ENCODE data around the gene CACNG8.

CACNG8 gene

DNA sequence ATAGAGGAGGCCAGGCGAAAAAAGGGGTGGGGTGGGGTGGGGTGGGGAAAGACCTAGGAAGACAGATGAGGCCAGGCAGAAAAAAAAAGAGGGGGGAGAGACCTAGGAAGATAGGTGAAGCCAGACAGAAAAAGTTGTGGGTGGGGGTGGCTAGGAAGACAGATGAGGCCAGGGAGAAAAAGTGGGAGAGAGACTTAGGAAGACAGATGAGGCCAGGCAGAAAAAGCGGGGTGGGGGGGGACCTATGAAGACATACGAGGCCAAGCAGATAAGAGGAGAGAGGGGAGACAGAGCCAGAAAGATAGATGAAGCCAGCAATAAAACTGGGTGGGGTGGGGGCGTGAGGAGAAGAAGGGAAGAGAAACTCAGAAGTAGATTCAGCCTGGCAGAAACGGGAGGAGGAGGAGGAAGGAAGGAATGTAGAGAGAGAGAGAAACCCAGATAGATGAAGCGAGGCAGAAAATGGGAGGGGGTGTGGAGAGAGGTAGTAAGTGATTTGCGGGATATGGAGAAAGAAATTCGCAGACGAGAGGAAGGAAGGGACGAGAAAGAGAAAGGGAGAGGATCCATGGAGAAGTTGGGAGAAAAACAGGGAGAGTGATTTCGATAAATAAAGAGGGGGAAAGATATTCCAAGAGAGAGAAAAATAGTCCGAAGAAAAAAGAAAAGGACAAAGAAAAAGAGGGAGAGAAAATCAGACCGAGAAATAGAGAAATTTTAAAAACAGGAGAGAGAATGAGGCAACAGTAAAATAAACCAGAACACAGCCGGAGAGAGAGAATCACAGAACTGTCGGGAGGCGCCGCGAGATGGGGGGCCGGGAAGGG lies 16.5 kb downstream of the CACNG8 start:
- peaks cover 21 to 24% of the 10 kb centered on the region in 2 donors for H3K4me1 Mint-ChIP-seq
- ATAC-seq (replicated peaks) (no peak), DNase-seq (no peak)
- peaks cover 16 to 20% of the 10 kb centered on the region in 2 donors for H3K9me3 Mint-ChIP-seq
- H3K36me3 Mint-ChIP-seq: peaks cover 4 to 18% of the 10 kb centered on the region in 2 donors
- peak overlapping the region; percentile 12 to 49 for H3K4me3 Mint-ChIP-seq
- peaks cover 59 to 63% of the 10 kb centered on the region in 2 donors for H3K27me3 Mint-ChIP-seq
- H3K27ac Mint-ChIP-seq: no peak overlapping the region

DNA sequence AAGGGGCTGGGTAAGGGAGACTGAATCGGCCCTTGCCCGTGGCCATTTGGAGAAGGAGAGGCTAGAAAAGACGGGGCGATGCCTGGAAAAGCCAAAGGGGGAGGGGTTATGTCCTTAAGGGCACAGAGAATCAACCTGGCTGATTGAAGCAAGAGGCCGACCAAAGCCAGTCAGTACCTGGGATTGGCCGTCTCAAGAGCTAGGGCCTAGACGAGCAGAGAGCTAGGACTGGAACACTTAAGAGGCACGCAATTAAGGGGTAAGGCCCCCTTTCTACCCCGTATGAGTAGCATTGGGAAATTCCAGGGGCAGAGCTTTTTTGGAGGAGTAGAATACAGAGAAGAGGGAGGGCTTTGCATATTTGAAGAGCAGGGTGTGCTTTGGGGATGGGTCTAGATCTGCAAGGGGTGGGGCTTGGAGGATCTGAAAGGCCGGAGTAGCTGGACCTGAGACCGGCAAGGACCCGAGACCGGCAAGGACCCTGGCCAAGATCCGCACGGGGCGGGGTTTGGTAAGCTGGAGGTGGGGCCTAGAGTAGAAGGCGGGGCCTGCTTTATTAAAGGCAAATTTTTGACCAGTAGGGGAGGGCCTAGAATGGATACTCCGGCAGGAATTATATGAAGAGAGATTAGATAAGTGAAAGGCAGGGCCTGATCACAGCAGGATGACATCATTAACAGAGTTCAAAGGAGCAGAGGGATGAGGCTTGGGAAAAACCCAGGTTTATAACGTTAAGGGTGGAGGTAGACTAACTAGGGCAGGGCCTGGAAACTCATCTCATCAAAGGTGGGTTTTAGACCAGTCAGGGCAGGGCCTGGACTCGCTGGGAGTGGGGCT lies 18.0 kb downstream of the CACNG8 start:
- DNase-seq: no peak
- Mint-ChIP-seq H3K27me3 (peaks cover 55 to 61% of the 10 kb centered on the region in 2 donors), H3K4me1 (peaks cover 21 to 24% of the 10 kb centered on the region in 2 donors), H3K4me3 (peak overlapping the region; percentile 46 to 50), H3K36me3 (peaks cover 4 to 18% of the 10 kb centered on the region in 2 donors), H3K9me3 (peaks cover 16 to 20% of the 10 kb centered on the region in 2 donors), H3K27ac (peak overlapping the region; percentile 80)
- no peak for ATAC-seq (replicated peaks)

DNA sequence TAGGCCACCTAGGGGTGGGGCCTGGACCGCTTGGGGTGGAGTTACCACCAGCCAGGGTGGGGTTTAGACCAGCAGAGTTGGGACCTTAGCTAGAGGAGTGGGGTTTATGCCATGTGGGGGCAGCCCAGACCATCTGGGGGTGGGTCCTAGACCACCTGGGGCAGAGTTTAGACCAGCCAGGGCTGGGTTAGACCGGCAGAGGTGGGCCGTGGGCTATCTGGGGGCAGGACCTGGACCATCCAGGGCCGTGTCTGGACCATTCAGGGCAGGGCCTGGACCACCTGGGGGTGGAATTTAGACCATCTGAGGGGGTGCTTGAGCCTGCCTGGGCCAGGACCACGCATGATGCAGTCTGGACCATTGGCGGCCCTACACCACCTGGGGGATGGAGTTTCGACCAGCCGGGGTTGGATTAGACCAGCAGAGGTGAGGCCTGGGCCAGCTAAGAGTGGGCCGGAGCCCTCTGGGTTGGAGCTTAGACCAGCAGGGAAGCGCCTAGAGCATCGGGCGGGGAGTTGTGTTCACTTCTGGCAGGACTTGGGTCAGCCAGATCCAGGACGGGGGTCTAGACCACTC lies 18.7 kb downstream of the CACNG8 start:
- H3K36me3 Mint-ChIP-seq: peaks cover 4 to 18% of the 10 kb centered on the region in 2 donors
- DNase-seq (no peak), ATAC-seq (replicated peaks) (no peak)
- no peak overlapping the region for H3K27ac Mint-ChIP-seq
- H3K9me3 Mint-ChIP-seq: peaks cover 16 to 20% of the 10 kb centered on the region in 2 donors
- peak overlapping the region; percentile 30 to 38 for H3K4me3 Mint-ChIP-seq
- H3K4me1 Mint-ChIP-seq: peaks cover 21 to 24% of the 10 kb centered on the region in 2 donors
- peaks cover 49 to 54% of the 10 kb centered on the region in 2 donors for H3K27me3 Mint-ChIP-seq

DNA sequence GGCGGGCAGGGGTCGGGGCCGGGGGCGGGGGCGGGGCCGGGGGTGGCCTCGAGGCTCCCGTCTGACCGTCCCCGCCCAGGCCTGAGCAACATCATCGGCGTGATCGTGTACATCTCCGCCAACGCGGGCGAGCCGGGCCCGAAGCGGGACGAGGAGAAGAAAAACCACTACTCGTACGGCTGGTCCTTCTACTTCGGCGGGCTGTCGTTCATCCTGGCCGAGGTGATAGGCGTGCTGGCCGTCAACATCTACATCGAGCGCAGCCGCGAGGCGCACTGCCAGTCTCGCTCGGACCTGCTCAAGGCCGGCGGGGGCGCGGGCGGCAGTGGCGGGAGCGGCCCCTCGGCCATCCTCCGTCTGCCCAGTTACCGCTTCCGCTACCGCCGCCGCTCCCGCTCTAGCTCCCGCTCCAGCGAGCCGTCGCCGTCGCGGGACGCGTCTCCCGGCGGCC lies 19.3 kb downstream of the CACNG8 start:
- H3K27me3 Mint-ChIP-seq: peaks cover 43 to 48% of the 10 kb centered on the region in 2 donors
- H3K9me3 Mint-ChIP-seq: peaks cover 14 to 20% of the 10 kb centered on the region in 2 donors
- H3K36me3 Mint-ChIP-seq: peaks cover 4 to 18% of the 10 kb centered on the region in 2 donors
- no peak for DNase-seq
- peak overlapping the region in 1 of 2 donors; percentile 38 for H3K4me3 Mint-ChIP-seq
- H3K27ac Mint-ChIP-seq: no peak overlapping the region
- no peak for ATAC-seq (replicated peaks)
- H3K4me1 Mint-ChIP-seq: peaks cover 21 to 24% of the 10 kb centered on the region in 2 donors

DNA sequence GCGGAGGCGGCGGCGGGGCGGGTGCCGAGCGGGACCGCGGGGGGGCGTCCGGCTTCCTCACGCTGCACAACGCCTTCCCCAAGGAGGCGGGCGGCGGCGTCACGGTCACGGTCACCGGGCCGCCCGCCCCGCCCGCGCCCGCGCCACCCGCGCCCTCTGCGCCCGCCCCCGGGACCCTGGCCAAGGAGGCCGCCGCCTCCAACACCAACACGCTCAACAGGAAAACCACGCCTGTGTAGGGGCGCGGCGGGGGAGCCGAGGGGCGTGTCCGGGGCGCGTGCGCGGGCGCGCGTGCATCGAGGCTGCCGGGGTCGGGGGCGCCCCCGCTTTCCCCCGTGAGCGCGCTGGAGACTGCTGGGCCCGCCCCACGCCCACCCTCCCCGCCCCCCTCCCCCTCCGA lies 19.9 kb downstream of the CACNG8 start:
- DNase-seq: no peak
- ATAC-seq (replicated peaks): no peak

DNA sequence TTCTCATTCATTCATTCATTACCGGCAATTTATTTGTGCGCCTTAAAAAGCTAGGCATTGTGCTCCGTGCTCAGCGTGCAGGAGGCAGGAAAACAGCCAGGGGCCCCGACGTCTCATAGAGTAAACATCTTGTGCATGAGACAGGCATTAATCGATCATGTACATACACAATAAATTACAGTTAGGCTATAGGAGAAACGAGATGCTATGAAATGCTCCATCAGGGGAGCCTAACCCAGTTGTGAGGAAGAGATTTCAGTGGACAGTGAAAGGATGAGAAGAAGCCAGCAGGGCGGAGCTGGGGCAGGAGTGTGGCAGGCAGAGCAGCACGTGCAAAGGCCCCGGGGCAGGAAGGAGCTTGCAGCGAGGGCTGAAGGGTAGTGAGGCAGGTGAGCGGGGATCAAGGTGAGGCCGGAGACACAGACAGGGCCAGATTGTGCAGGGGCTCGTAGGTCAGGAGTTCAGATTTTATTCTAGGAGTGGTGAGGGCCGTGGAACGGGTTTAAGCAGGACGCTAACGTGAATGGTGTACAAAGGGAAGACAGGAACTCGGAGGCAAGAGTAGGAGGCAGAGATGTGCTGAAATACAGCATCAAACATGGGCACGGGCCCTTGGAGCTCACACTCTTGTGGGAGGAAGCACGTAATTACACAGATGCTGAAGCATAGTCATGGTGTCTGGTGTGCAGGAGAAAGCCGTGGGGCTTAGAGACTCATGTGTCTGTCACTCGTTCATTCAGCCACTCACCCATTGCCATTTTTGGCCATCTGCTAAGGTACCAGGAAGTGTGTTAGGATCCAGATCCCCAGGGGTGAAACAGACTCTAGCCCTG lies 20.9 kb downstream of the CACNG8 start:
- H3K27ac Mint-ChIP-seq: no peak overlapping the region
- no peak for ATAC-seq (replicated peaks)

More for the DNA sequence above, 19.9 kb downstream of the CACNG8 start:
- Mint-ChIP-seq H3K27ac (no peak overlapping the region), H3K4me1 (peaks cover 18 to 24% of the 10 kb centered on the region in 2 donors), H3K4me3 (no peak overlapping the region), H3K27me3 (peaks cover 37 to 42% of the 10 kb centered on the region in 2 donors), H3K9me3 (peaks cover 12 to 20% of the 10 kb centered on the region in 2 donors), H3K36me3 (peaks cover 4 to 18% of the 10 kb centered on the region in 2 donors)

DNA sequence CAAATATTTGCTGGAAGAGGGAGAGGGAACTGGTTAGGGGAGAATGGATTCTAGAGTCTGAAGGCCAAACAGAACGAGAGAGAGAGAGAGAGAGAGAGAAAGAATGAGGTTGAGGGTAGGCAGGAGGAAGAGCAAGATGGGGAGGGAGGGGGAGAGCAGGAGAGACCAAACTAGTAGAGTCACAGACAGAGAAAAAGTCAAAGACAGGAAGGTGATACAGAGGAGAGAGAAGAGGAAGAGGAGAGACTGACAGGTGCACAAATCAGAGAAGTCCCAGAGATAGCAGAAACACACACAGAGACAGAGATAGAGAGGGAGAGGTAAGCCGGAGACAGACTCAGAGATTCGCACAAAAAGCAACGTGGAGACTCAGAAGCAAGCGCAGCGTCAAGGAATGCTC lies 23.1 kb downstream of the CACNG8 start:
- DNase-seq: no peak
- no peak overlapping the region for H3K4me3 Mint-ChIP-seq
- H3K9me3 Mint-ChIP-seq: peaks cover 2 to 3% of the 10 kb centered on the region in 2 donors
- peaks cover 3 to 4% of the 10 kb centered on the region in 2 donors for H3K4me1 Mint-ChIP-seq
- H3K36me3 Mint-ChIP-seq: peaks cover 0 to 3% of the 10 kb centered on the region in 2 donors
- no peak for ATAC-seq (replicated peaks)
- no peak overlapping the region for H3K27ac Mint-ChIP-seq
- peaks cover 16 to 18% of the 10 kb centered on the region in 2 donors for H3K27me3 Mint-ChIP-seq

More for the DNA sequence above, 20.9 kb downstream of the CACNG8 start:
- H3K4me1 Mint-ChIP-seq: peaks cover 15 to 24% of the 10 kb centered on the region in 2 donors
- DNase-seq: no peak
- peaks cover 4 to 18% of the 10 kb centered on the region in 2 donors for H3K36me3 Mint-ChIP-seq
- H3K9me3 Mint-ChIP-seq: peaks cover 12 to 20% of the 10 kb centered on the region in 2 donors
- H3K27me3 Mint-ChIP-seq: peaks cover 31% of the 10 kb centered on the region in 2 donors
- no peak overlapping the region for H3K4me3 Mint-ChIP-seq

DNA sequence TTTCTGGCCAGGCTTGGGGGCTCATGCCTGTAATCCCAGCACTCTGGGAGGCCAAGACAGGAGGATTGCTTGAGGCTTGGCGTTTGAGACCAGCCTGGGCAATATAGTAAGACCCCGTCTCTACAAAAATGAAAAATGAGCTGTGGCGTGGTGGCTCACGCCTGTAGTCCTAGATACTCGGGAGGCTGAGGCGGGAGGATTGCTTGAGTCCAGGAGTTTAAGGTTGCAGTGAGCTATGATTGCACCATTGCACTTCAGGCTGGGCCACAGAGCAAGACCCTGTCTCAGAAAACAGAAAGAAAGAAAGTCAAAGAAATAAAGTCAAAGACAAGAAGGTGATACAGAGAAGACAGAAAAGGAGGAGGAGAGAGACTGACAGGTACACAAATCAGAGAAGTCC lies 26.2 kb downstream of the CACNG8 start:
- H3K27ac Mint-ChIP-seq: no peak overlapping the region
- H3K36me3 Mint-ChIP-seq: no peaks in the 10 kb centered on the region
- peaks cover 7 to 8% of the 10 kb centered on the region in 2 donors for H3K4me1 Mint-ChIP-seq
- ATAC-seq (replicated peaks) (no peak), DNase-seq (no peak)
- no peak overlapping the region for H3K4me3 Mint-ChIP-seq
- H3K9me3 Mint-ChIP-seq: no peaks in the 10 kb centered on the region
- H3K27me3 Mint-ChIP-seq: peaks cover 26 to 27% of the 10 kb centered on the region in 2 donors

DNA sequence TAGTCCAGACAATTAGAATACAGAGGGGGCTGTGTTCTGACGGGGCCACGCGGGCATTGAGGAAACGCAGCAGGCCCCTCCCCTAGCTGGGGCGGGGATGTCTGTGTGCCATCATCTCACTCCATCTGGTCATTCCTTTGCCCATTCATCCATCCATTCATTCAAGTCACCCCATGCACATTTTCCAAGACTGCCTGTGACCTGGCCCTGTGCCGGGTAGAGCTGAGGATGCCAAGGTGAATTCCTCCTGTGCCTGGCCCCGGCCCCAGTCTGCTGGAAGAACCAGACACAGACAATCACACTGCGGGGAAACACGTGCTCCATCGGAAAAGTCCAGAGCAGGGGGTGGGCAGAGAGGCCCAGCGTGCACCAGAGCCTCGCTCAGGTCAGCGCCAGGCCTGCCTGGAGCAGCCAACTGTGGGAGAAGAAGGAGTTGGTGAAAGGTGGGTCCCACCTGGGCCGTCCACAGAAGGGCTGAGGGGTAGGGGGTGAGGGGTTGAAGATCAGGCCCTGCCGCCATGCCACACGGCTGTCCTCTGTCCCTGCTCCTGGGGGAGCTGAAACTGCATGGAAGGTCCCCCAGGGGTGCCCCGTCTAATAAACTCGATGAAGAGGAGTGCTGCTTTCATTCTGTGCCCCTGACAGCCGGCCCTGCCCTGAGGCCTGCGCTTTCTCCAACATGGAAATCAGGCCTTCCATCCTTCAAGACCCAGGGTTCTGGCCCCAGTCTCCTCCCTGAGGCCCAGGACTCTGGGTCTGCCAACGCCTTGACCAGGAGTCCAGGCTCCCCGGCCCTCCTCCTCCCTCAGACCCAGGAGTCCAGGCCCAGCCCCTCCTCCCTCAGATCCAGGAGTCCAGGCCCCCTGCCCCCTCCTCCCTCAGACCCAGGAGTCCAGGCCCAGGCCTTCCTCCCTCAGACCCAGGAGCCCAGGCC lies 27.1 kb downstream of the CACNG8 start:
- no peaks in the 10 kb centered on the region for H3K36me3 Mint-ChIP-seq

DNA sequence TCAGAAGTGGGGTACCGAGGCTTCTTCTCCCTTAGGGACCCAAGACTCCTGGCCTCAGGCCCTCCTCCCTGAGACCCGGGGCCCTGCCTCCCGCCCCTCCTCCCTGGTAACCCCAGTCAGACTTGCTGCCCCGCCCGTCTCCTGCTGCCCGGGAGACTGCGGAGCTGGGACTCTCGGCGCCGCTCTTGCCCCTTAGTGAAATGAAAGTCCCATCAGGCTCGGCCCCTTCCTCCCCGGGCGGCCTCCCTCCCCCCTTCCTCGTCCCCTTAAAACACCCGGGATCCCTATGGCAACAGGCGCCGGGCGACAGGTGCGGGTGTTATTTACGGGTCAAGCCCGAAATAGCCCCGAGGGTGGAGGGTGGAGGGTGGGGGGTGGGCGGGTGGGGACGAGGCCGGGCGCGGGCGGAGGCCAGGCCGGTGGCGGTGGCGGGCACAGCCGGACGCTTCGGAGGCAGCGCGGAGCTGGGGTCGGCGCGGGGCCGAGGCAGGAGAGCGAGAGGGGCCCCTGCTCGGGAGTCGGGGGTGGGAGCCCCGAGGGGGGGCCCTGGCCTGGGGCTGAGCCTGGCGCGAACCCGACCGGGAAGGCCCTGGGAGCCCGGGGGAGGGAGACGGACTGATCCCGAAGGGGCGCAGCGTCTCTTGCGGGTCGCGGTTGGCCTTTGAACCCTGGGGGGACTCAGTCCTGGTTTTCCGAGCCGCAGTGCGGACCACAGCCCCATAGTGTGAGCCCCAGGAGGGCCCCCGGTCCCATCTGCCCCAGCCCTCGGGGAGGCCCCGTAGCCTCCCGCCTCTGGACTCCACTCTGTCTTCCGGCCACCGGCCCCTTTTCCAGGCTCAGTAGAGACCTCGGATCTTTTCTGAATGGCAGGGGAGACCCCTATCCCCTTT lies 28.7 kb downstream of the CACNG8 start, which contains the start of gene CACNG6:
Gene CACNG6, plus strand, starts transcription at position 414 of the 890 bp plus-strand sequence. CDS start 1,241 bp downstream, outside the sequence.
- Mint-ChIP-seq H3K27ac (no peak within 1 kb of the TSS), H3K9me3 (no peaks in the 10 kb centered on the region), H3K4me3 (peak within 1 kb of the TSS; percentile 37 to 57), H3K4me1 (peaks cover 7 to 9% of the 10 kb centered on the region in 2 donors), H3K36me3 (no peaks in the 10 kb centered on the region), H3K27me3 (peaks cover 51 to 52% of the 10 kb centered on the region in 2 donors)
- no peak for ATAC-seq (replicated peaks)
- DNase-seq: no peak

More for the DNA sequence above, 27.1 kb downstream of the CACNG8 start:
- no peak overlapping the region for H3K27ac Mint-ChIP-seq
- no peak overlapping the region for H3K4me3 Mint-ChIP-seq
- ATAC-seq (replicated peaks) (no peak), DNase-seq (no peak)
- H3K9me3 Mint-ChIP-seq: no peaks in the 10 kb centered on the region
- H3K4me1 Mint-ChIP-seq: peaks cover 7 to 8% of the 10 kb centered on the region in 2 donors
- H3K27me3 Mint-ChIP-seq: peaks cover 35 to 36% of the 10 kb centered on the region in 2 donors

DNA sequence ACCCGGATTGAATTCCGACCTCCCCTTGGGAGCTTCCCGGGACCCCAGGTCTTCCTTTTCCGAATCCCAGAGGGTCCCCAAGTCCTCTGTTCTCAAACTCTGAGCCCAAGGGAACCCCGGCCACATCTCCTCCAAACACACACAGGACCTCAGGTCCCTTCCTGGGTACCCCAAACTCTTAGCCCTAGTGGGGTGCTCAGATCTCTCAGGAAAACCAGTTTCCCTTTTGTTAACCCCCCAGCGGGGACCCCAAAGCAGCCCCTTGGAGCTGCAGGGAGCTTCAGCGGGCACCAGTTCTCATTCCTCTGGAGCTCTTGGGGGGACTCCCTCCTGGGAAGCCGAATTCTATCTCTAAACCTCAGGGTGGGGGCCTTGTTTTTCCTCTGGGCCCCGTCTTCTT lies 29.5 kb downstream of the CACNG8 start:
- Mint-ChIP-seq H3K27me3 (peaks cover 53 to 54% of the 10 kb centered on the region in 2 donors), H3K9me3 (no peaks in the 10 kb centered on the region), H3K4me3 (peak overlapping the region; percentile 37 to 57), H3K36me3 (no peaks in the 10 kb centered on the region), H3K27ac (no peak overlapping the region), H3K4me1 (peaks cover 7 to 9% of the 10 kb centered on the region in 2 donors)
- no peak for DNase-seq
- ATAC-seq (replicated peaks): no peak

Data from stimulated activated naive B cell treated with anti-CD40 and anti-IgM and Interleukin-4, amounts not matched to agents 10 μg/mL and 1 μg/mL and 100 μg/mL, for 72 hours (primary cell).